K562 (cell line): Measurements from ENCODE around the gene TOX2.

Experiments
- PTBP1 ChIP-seq: fragments of 200-400 bp; formaldehyde crosslinking; IDR thresholded peaks from 2 replicates; pipeline ENCODE4 v1.6.1; 2017; ENCODE audit warnings: low read depth, low read length
- RFX5 ChIP-seq: IDR thresholded peaks from 2 replicates; pipeline ENCODE4 v1.6.1; 2011; ENCODE audit warnings: low read depth, mild to moderate bottlenecking, improper control_type of control experiment, low read length
- ZNF197 ChIP-seq: fragments of 200-800 bp; sonication (Bioruptor generic); IDR thresholded peaks from 2 replicates; pipeline ENCODE4 v1.6.1; 2016; ENCODE audit warnings: low read depth, missing genetic modification characterization, missing compliant biosample characterization

- no peak for TF ChIP-seq ZNF197
- TF ChIP-seq PTBP1: no peak
- TF ChIP-seq RFX5: no peak
Observed at GRCh38 chr20:44018942-44019637, 104.4 kb downstream of the TOX2 start.
